Activated T-cell treated with anti-CD3 and anti-CD28 coated beads, Interleukin-2, amount 50 U/mL, for 24 hours (primary cell): ENCODE data around the gene PACSIN2.

Source experiments
- DNase-seq: peaks from one replicate; pipeline ENCODE4 v3.0.0-alpha.2; 2020
- H3K27ac Mint-ChIP-seq: 2 replicates; pipeline ENCODE4 v1.8.0; 2020; ENCODE audit warnings: mild to moderate bottlenecking, mixed read lengths
- H3K27me3 Mint-ChIP-seq: 2 replicates; pipeline ENCODE4 v1.8.0; 2020; ENCODE audit warnings: mixed read lengths
- H3K36me3 Mint-ChIP-seq: 2 replicates; pipeline ENCODE4 v1.8.0; 2020; ENCODE audit warnings: low read depth, mixed read lengths
- H3K4me1 Mint-ChIP-seq: 2 replicates; pipeline ENCODE4 v1.8.0; 2020; ENCODE audit warnings: low read depth, mixed read lengths
- H3K4me3 Mint-ChIP-seq: 2 replicates; pipeline ENCODE4 v1.8.0; 2020; ENCODE audit warnings: mild to moderate bottlenecking, moderate library complexity, mixed read lengths
- H3K9me3 Mint-ChIP-seq: 2 replicates; pipeline ENCODE4 v1.8.0; 2020; ENCODE audit warnings: mixed read lengths

PACSIN2 gene

GRCh38 chr22:43014869-43015676 is at the start of gene PACSIN2:
Gene PACSIN2, minus strand, starts transcription at chr22:43015149. Its CDS starts 103,069 bp downstream, at chr22:42912080.
- H3K4me1 Mint-ChIP-seq: peaks cover 27% of the 10 kb centered on the region
- H3K27me3 Mint-ChIP-seq: no peaks in the 10 kb centered on the region
- peak; percentile 99 for DNase-seq
- H3K4me3 Mint-ChIP-seq: peak within 1 kb of the TSS; percentile 91
- peak within 1 kb of the TSS; percentile 94 for H3K27ac Mint-ChIP-seq
- H3K36me3 Mint-ChIP-seq: peaks cover 2% of the 10 kb centered on the region
- no peaks in the 10 kb centered on the region for H3K9me3 Mint-ChIP-seq

GRCh38 chr22:43060183-43060582 is 45.2 kb upstream of the PACSIN2 start:
- no peaks in the 10 kb centered on the region for H3K4me1 Mint-ChIP-seq
- H3K27ac Mint-ChIP-seq: no peak overlapping the region
- H3K9me3 Mint-ChIP-seq: no peaks in the 10 kb centered on the region
- peak; percentile 67 for DNase-seq
- H3K36me3 Mint-ChIP-seq: peaks cover 37% of the 10 kb centered on the region
- no peak overlapping the region for H3K4me3 Mint-ChIP-seq
- H3K27me3 Mint-ChIP-seq: no peaks in the 10 kb centered on the region

GRCh38 chr22:43057641-43058040 is 42.7 kb upstream of the PACSIN2 start:
- DNase-seq: no peak
- H3K36me3 Mint-ChIP-seq: peaks cover 22% of the 10 kb centered on the region
- no peak overlapping the region for H3K27ac Mint-ChIP-seq
- no peaks in the 10 kb centered on the region for H3K27me3 Mint-ChIP-seq
- no peaks in the 10 kb centered on the region for H3K4me1 Mint-ChIP-seq
- H3K9me3 Mint-ChIP-seq: no peaks in the 10 kb centered on the region
- H3K4me3 Mint-ChIP-seq: no peak overlapping the region

- peaks cover 6% of the 10 kb centered on the region for H3K36me3 Mint-ChIP-seq
- no peak for DNase-seq
- no peaks in the 10 kb centered on the region for H3K9me3 Mint-ChIP-seq
- H3K27ac Mint-ChIP-seq: no peak overlapping the region
- H3K27me3 Mint-ChIP-seq: no peaks in the 10 kb centered on the region
- H3K4me3 Mint-ChIP-seq: no peak overlapping the region
- H3K4me1 Mint-ChIP-seq: no peaks in the 10 kb centered on the region
Measured at GRCh38 chr22:43053176-43053575, 38.2 kb upstream of the PACSIN2 start.

- no peak overlapping the region for H3K4me3 Mint-ChIP-seq
- peaks cover 3% of the 10 kb centered on the region for H3K36me3 Mint-ChIP-seq
- H3K9me3 Mint-ChIP-seq: no peaks in the 10 kb centered on the region
- H3K4me1 Mint-ChIP-seq: no peaks in the 10 kb centered on the region
- DNase-seq: no peak
- no peaks in the 10 kb centered on the region for H3K27me3 Mint-ChIP-seq
- H3K27ac Mint-ChIP-seq: no peak overlapping the region
Measured at GRCh38 chr22:43050995-43051394, 36.0 kb upstream of the PACSIN2 start.

GRCh38 chr22:43047605-43048004 is 32.7 kb upstream of the PACSIN2 start:
- DNase-seq: no peak
- Mint-ChIP-seq H3K4me1 (no peaks in the 10 kb centered on the region), H3K9me3 (no peaks in the 10 kb centered on the region), H3K27ac (no peak overlapping the region), H3K36me3 (peaks cover 3% of the 10 kb centered on the region), H3K27me3 (no peaks in the 10 kb centered on the region), H3K4me3 (no peak overlapping the region)

GRCh38 chr22:43044290-43044712 is 29.4 kb upstream of the PACSIN2 start:
- H3K36me3 Mint-ChIP-seq: no peaks in the 10 kb centered on the region
- no peak for DNase-seq
- H3K4me1 Mint-ChIP-seq: no peaks in the 10 kb centered on the region
- no peaks in the 10 kb centered on the region for H3K9me3 Mint-ChIP-seq
- H3K27ac Mint-ChIP-seq: no peak overlapping the region
- no peak overlapping the region for H3K4me3 Mint-ChIP-seq
- H3K27me3 Mint-ChIP-seq: no peaks in the 10 kb centered on the region

- no peak overlapping the region for H3K27ac Mint-ChIP-seq
- no peak for DNase-seq
- H3K36me3 Mint-ChIP-seq: no peaks in the 10 kb centered on the region
- H3K9me3 Mint-ChIP-seq: no peaks in the 10 kb centered on the region
- no peak overlapping the region for H3K4me3 Mint-ChIP-seq
- no peaks in the 10 kb centered on the region for H3K4me1 Mint-ChIP-seq
- H3K27me3 Mint-ChIP-seq: no peaks in the 10 kb centered on the region
Measured at GRCh38 chr22:43042101-43042780, 27.3 kb upstream of the PACSIN2 start.

GRCh38 chr22:43039800-43040199 is 24.9 kb upstream of the PACSIN2 start:
- no peak overlapping the region for H3K27ac Mint-ChIP-seq
- H3K4me1 Mint-ChIP-seq: no peaks in the 10 kb centered on the region
- no peak for DNase-seq
- no peaks in the 10 kb centered on the region for H3K9me3 Mint-ChIP-seq
- H3K4me3 Mint-ChIP-seq: no peak overlapping the region
- H3K27me3 Mint-ChIP-seq: no peaks in the 10 kb centered on the region
- H3K36me3 Mint-ChIP-seq: no peaks in the 10 kb centered on the region

- Mint-ChIP-seq H3K36me3 (no peaks in the 10 kb centered on the region), H3K27me3 (no peaks in the 10 kb centered on the region), H3K9me3 (no peaks in the 10 kb centered on the region), H3K4me3 (no peak overlapping the region), H3K4me1 (peaks cover 5% of the 10 kb centered on the region), H3K27ac (no peak overlapping the region)
- no peak for DNase-seq
Measured at GRCh38 chr22:43038325-43038724, 23.4 kb upstream of the PACSIN2 start.

GRCh38 chr22:43036282-43036829 is 21.4 kb upstream of the PACSIN2 start:
- no peak for DNase-seq
- peaks cover 5% of the 10 kb centered on the region for H3K4me1 Mint-ChIP-seq
- no peaks in the 10 kb centered on the region for H3K36me3 Mint-ChIP-seq
- no peaks in the 10 kb centered on the region for H3K9me3 Mint-ChIP-seq
- H3K27ac Mint-ChIP-seq: no peak overlapping the region
- no peaks in the 10 kb centered on the region for H3K27me3 Mint-ChIP-seq
- H3K4me3 Mint-ChIP-seq: no peak overlapping the region

- H3K27me3 Mint-ChIP-seq: no peaks in the 10 kb centered on the region
- H3K9me3 Mint-ChIP-seq: no peaks in the 10 kb centered on the region
- peaks cover 5% of the 10 kb centered on the region for H3K4me1 Mint-ChIP-seq
- no peaks in the 10 kb centered on the region for H3K36me3 Mint-ChIP-seq
- H3K4me3 Mint-ChIP-seq: no peak overlapping the region
- no peak overlapping the region for H3K27ac Mint-ChIP-seq
- DNase-seq: no peak
Measured at GRCh38 chr22:43035250-43035649, 20.3 kb upstream of the PACSIN2 start.

- H3K36me3 Mint-ChIP-seq: no peaks in the 10 kb centered on the region
- no peaks in the 10 kb centered on the region for H3K27me3 Mint-ChIP-seq
Measured at GRCh38 chr22:43031617-43032016, 16.7 kb upstream of the PACSIN2 start.

GRCh38 chr22:43018615-43019014 is 3.7 kb upstream of the PACSIN2 start:
- Mint-ChIP-seq H3K27ac (no peak overlapping the region), H3K27me3 (no peaks in the 10 kb centered on the region)

More at GRCh38 chr22:43031617-43032016, 16.7 kb upstream of the PACSIN2 start:
- no peak overlapping the region for H3K27ac Mint-ChIP-seq
- peaks cover 5% of the 10 kb centered on the region for H3K4me1 Mint-ChIP-seq
- DNase-seq: no peak
- no peak overlapping the region for H3K4me3 Mint-ChIP-seq
- no peaks in the 10 kb centered on the region for H3K9me3 Mint-ChIP-seq

More at GRCh38 chr22:43018615-43019014, 3.7 kb upstream of the PACSIN2 start:
- DNase-seq: no peak
- Mint-ChIP-seq H3K9me3 (no peaks in the 10 kb centered on the region), H3K4me1 (peaks cover 12% of the 10 kb centered on the region), H3K4me3 (no peak overlapping the region), H3K36me3 (peaks cover 2% of the 10 kb centered on the region)
